GM12878 (cell line): ENCODE results near the gene HTD2. TPM values are rescaled to one million over a fixed set of nuclear protein-coding genes. Genes with fewer than 3 reads are reported as not detected.
"Not testable (repeated sequence)": the region's sequence is repeated elsewhere in the genome, so short reads cannot be mapped to it uniquely, and the experiment has no call there.

Experiments
- ATAC-seq: fragments of 200-7000 bp; cut with Tn5 transposase; 3 replicates; pipeline ENCODE4 v1.9.1; 2020; ENCODE audit warnings: mild to moderate bottlenecking, moderate library complexity
- BruUV-seq: library from RNA; stranded (reverse); fragments of 400-500 nt; replicated peaks from 2 replicates; lab custom pipeline; 2021; lab: Mats Ljungman, UMichigan
- CTCF ChIA-PET: fragments of 300-600 bp; sonication (Branson Sonifier 250); formaldehyde crosslinking; extraction: SDS; loops from one replicate; lab custom pipeline; 2021; ENCODE audit warnings: inconsistent platforms; lab: Yijun Ruan, JAX
- POLR2A ChIA-PET: fragments of 350-600 bp; formaldehyde crosslinking; extraction: SDS; loops from one replicate; lab custom pipeline; 2021; ENCODE audit warnings: inconsistent platforms; lab: Charles Lee
- RAD21 ChIA-PET: fragments of 300-600 bp; sonication (Branson Sonifier 250); formaldehyde crosslinking; loops from one replicate; lab custom pipeline; 2023; ENCODE audit warnings: antibody characterized with exemption; ENCODE audit not compliant: unreplicated experiment; lab: Charles Lee
- SMC1A ChIA-PET: fragments of 300-600 bp; sonication (Branson Sonifier 250); formaldehyde crosslinking; loops from one replicate; lab custom pipeline; 2023; ENCODE audit not compliant: unreplicated experiment, uncharacterized antibody; lab: Charles Lee
- DNase-seq: peaks from one replicate; pipeline ENCODE4 v3.0.0-alpha.2; 2011; ENCODE audit warnings: low read depth, low spot score
- FAIRE-seq: peaks from 3 replicates; lab custom pipeline; 2011; peaks lifted over from hg19 to GRCh38; lab: Jason Lieb, UNC
- H2AFZ ChIP-seq: 2 replicates; pipeline ENCODE4 v1.6.0; 2011; ENCODE audit warnings: low read depth, low read length, control low read depth; ENCODE audit not compliant: control insufficient read depth
- H3K27ac ChIP-seq: 2 replicates; pipeline ENCODE4 v1.5.1; 2011; ENCODE audit warnings: control low read depth; ENCODE audit not compliant: control insufficient read depth, insufficient read depth
- H3K27me3 ChIP-seq, 2 experiments: replicated peaks in 1 of 2; 2 replicates each; pipeline versions ENCODE4 v1.6.0 to v1.6.1; 2011; ENCODE audit warnings: low read length in 1 of 2; ENCODE audit not compliant: control insufficient read depth in 2 of 2, insufficient read depth in 2 of 2
- H3K36me3 ChIP-seq, 2 experiments: 2 replicates each; pipeline ENCODE4 v1.5.1; 2011; ENCODE audit warnings: low read length in 1 of 2; ENCODE audit not compliant: control insufficient read depth in 2 of 2, insufficient read depth in 2 of 2
- H3K4me1 ChIP-seq: 2 replicates; pipeline ENCODE4 v1.6.1; 2011; ENCODE audit warnings: mild to moderate bottlenecking, low read length, moderate library complexity, mixed read lengths; ENCODE audit not compliant: control insufficient read depth, insufficient read depth
- H3K4me2 ChIP-seq: 2 replicates; pipeline ENCODE4 v1.6.0; 2011; ENCODE audit warnings: control low read depth; ENCODE audit not compliant: control insufficient read depth, insufficient read depth
- H3K4me3 ChIP-seq: fragments of 200-600 bp; sonication (generic); 2 replicates; pipeline ENCODE4 v1.5.1; 2016
- H3K79me2 ChIP-seq: 2 replicates; pipeline ENCODE4 v1.6.0; 2011; ENCODE audit warnings: low read length; ENCODE audit not compliant: control insufficient read depth, insufficient read depth
- H3K9ac ChIP-seq: 2 replicates; pipeline ENCODE4 v1.8.0; 2011; ENCODE audit warnings: low read length, control low read depth, mixed read lengths; ENCODE audit not compliant: control insufficient read depth, insufficient read depth
- H3K9me3 ChIP-seq: replicated peaks from 3 replicates; pipeline ENCODE4 v1.5.1; 2011; ENCODE audit warnings: mild to moderate bottlenecking, low read length; ENCODE audit not compliant: control insufficient read depth, insufficient read depth
- H4K20me1 ChIP-seq: 2 replicates; pipeline ENCODE4 v1.6.0; 2011; ENCODE audit not compliant: control insufficient read depth, insufficient read depth
- ETV6 ChIP-seq, 2 experiments: fragments of 450-650 bp in 1 of 2; IDR thresholded peaks in 1 of 2; conservative IDR thresholded peaks in 1 of 2; 2 replicates each; pipeline ENCODE4 v1.6.1; 2014; ENCODE audit warnings: antibody characterized with exemption in 1 of 2, borderline replicate concordance in 1 of 2, low read depth in 1 of 2, mild to moderate bottlenecking in 1 of 2, moderate library complexity in 1 of 2
- JUND ChIP-seq: IDR thresholded peaks from 2 replicates; pipeline ENCODE4 v1.6.1; 2012; ENCODE audit warnings: low read depth, mild to moderate bottlenecking, low read length, improper control_type of control experiment, moderate library complexity
- NRF1 ChIP-seq: conservative IDR thresholded peaks from 2 replicates; pipeline ENCODE4 v1.6.1; 2011; ENCODE audit warnings: mild to moderate bottlenecking, low read depth, low read length, improper control_type of control experiment
- SIX5 ChIP-seq: IDR thresholded peaks from 2 replicates; pipeline ENCODE4 v1.6.1; 2011; ENCODE audit warnings: mild to moderate bottlenecking, low read depth, low read length, moderate library complexity; ENCODE audit not compliant: severe bottlenecking
- TBL1XR1 ChIP-seq: IDR thresholded peaks from 2 replicates; pipeline ENCODE4 v1.6.1; 2012; ENCODE audit warnings: low read depth, low read length, improper control_type of control experiment
- YY1 ChIP-seq: IDR thresholded peaks from 2 replicates; pipeline ENCODE4 v1.6.1; 2011; ENCODE audit warnings: low read depth, mild to moderate bottlenecking, low read length
- WGBS: methylation state at CpG from one replicate; pipeline ENCODE4 v1.1.6; 2016; ENCODE audit warnings: low lambda C conversion rate; ENCODE audit not compliant: insufficient replicate concordance, insufficient coverage; ENCODE audit errors: missing lambda C conversion rate; 5-methylcytosine and 5-hydroxymethylcytosine counted together
- in situ Hi-C: fragments of 300-500 bp; cut with MboI; formaldehyde crosslinking; loops from 9 replicates; pipeline ENCODE4 v1.14.3; 2018; ENCODE audit warnings: mixed read lengths
- intact Hi-C: fragments of 100-400 bp; cut with micrococcal nuclease; formaldehyde crosslinking; loops from one replicate; pipeline ENCODE4 v1.14.2; 2022; ENCODE audit not compliant: unreplicated experiment
- polyA plus RNA-seq, 11 experiments: library from polyadenylated mRNA; depleted of rRNA in 4 of 11; unstranded in 6 of 11; stranded (reverse) in 5 of 11; fragments of >200 nt; fragmentation: Nextera tagmentation in 4 of 11; fragmentation: Illumina TruSeq in 1 of 11; extraction: Ambion mirVana in 4 of 11; extraction: Trizol in 1 of 11; gene quantifications; 1 replicate in 1 of 11; 2 replicates in 10 of 11; pipeline versions ENCODE4 v1.2.1 to v1.2.3, GENCODE V29; 2011 to 2016; ENCODE audit warnings: inconsistent platforms in 2 of 11, missing spikeins in 2 of 11, low read depth in 1 of 11
- total RNA-seq, 4 experiments: library from RNA; depleted of rRNA in 3 of 4; stranded (reverse); fragments of >200 nt in 3 of 4; fragmentation: Illumina TruSeq in 1 of 4; extraction: Trizol in 1 of 4; gene quantifications; 2 replicates each; pipeline versions ENCODE4 v1.2.1 to v1.2.3, GENCODE V29; 2013 to 2021

The HTD2 gene
- total and polyA plus RNA-seq, 10 of the 15 experiments (the other 5 are each of a cell fraction or from before 2014, with no cell fraction given): 5.9 to 24.7 (median 9.5) TPM

DNA sequence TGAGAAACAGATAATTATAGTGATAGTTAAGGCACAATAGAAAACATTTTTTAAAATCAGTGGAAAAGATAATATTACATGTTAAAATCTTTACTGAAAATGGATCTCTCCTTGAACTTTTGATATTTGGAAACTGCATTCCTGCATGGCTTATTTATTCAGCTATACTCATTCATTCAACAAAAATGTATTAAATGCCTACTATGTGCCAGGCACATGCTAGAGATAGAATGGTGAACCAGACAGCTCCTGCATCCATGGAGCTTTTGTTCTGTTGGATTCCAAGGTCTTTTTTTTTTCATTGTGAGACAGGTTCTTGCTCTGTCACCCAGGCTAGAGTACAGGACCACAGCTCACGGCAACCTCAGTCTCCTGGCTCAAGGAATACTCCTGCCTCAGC is 30.9 kb downstream of the HTD2 start (continued):
- TF ChIP-seq ETV6 (conservative IDR thresholded peaks at IDR 0.05 in 1 of 2, IDR thresholded peaks at IDR 0.05 in 1 of 2; ENCODE audit: borderline replicate concordance in 1 of 2, low read depth in 1 of 2) (no peak), YY1 (no peak), JUND (no peak), SIX5 (no peak), NRF1 (no peak), TBL1XR1 (no peak)

- BruUV-seq, H2AFZ ChIP-seq, H3K9me3 ChIP-seq, H3K36me3 ChIP-seq, H3K4me2 ChIP-seq, in situ Hi-C loops, H3K4me3 ChIP-seq, H3K79me2 ChIP-seq, H4K20me1 ChIP-seq, FAIRE-seq, ATAC-seq, H3K27ac ChIP-seq, DNase-seq, H3K27me3 ChIP-seq, H3K9ac ChIP-seq, intact Hi-C loops: not testable (repeated sequence)
- SMC1A ChIA-PET: interaction anchor here (1.2 to 13.1 kb wide), 5 partner anchors 11 to 95 kb away, joined by 4 to 324 read pairs (median 10); partner anchors contain the start of gene PDHB
- 22% methylated on average over 12 of the region's 12 CpGs for WGBS
- CTCF ChIA-PET: interaction anchor here (1.2 to 8.9 kb wide), 3 partner anchors 13 to 151 kb away, joined by 4 to 204 read pairs (median 7); partner anchors contain the start of genes HTD2 and RPP14
- H3K4me1 ChIP-seq: peaks cover 10% of the 10 kb centered on the region; the same call in 1 of the 2 replicates
- POLR2A ChIA-PET: interaction anchor here (0.6 to 12.4 kb wide), 4 partner anchors 13 to 292 kb away, joined by 3 to 221 read pairs (median 4); partner anchors contain the start of gene KCTD6
- RAD21 ChIA-PET: interaction anchor here (0.7 to 7.5 kb wide), 3 partner anchors 9 to 17 kb away, joined by 3 to 149 read pairs (median 3); no protein-coding TSS in a partner anchor
Observed at GRCh38 chr3:58339146-58339545, 32.8 kb downstream of the HTD2 start.
